KOPT-K1 (cell line): ENCODE results near the gene EVI2A.
A peak's percentile ranks its signal among the peaks of the same experiment; 100 is the strongest.
"Not testable (repeated sequence)": the region's sequence is repeated elsewhere in the genome, so short reads cannot be mapped to it uniquely, and the experiment has no call there.

ENCODE experiments used
- H3K27ac ChIP-seq: fragments of 200-600 bp; sonication (generic); 2 replicates; pipeline ENCODE4 v1.5.1; 2016; ENCODE audit warnings: antibody characterized with exemption, mild to moderate bottlenecking, low read depth, low read length; ENCODE audit not compliant: poor library complexity, severe bottlenecking
- H3K36me3 ChIP-seq: fragments of 200-600 bp; sonication (generic); 2 replicates; pipeline ENCODE4 v1.5.1; 2017; ENCODE audit warnings: antibody characterized with exemption, mild to moderate bottlenecking, low read length, moderate library complexity; ENCODE audit not compliant: insufficient read depth
- H3K9me3 ChIP-seq: fragments of 200-600 bp; sonication (generic); 2 replicates; pipeline ENCODE4 v1.5.1; 2017; ENCODE audit warnings: antibody characterized with exemption, low read length, mild to moderate bottlenecking; ENCODE audit not compliant: insufficient read depth, poor library complexity, severe bottlenecking

EVI2A gene

GRCh38 chr17:31320791-31321190 lies 631 bp downstream of the EVI2A start:
- Histone ChIP-seq H3K36me3 (0 out of 2 replicates have a peak, but pooled peaks cover under 1% of the 10 kb centered on the region), H3K27ac (peak overlapping the region; percentile 86), H3K9me3 (no peaks in the 10 kb centered on the region)

GRCh38 chr17:31320241-31320640 lies 1.2 kb downstream of the EVI2A start:
- H3K27ac ChIP-seq, result peak overlapping the region; percentile 86
- no peaks in the 10 kb centered on the region for H3K36me3 ChIP-seq
- H3K9me3 ChIP-seq, result no peaks in the 10 kb centered on the region

- Histone ChIP-seq H3K9me3 (no peaks in the 10 kb centered on the region), H3K27ac (peak overlapping the region; percentile 86), H3K36me3 (no peaks in the 10 kb centered on the region)
Measured at GRCh38 chr17:31318851-31319661, 2.4 kb downstream of the EVI2A start.

- H3K9me3 ChIP-seq, result no peaks in the 10 kb centered on the region
- H3K36me3 ChIP-seq, result no peaks in the 10 kb centered on the region
- peak overlapping the region; percentile 86 for H3K27ac ChIP-seq
Measured at GRCh38 chr17:31318298-31318801, 3.1 kb downstream of the EVI2A start.

- no peaks in the 10 kb centered on the region for H3K9me3 ChIP-seq
- H3K27ac ChIP-seq, result peak overlapping the region; percentile 93
Measured at GRCh38 chr17:31314782-31315100, 6.7 kb downstream of the EVI2A start.

GRCh38 chr17:31313982-31314781 lies 7.2 kb downstream of the EVI2A start, which contains the start of gene EVI2B:
TSS of gene EVI2B (minus strand) at chr17:31314054. CDS start at chr17:31305609, 8,445 bp downstream.
- Histone ChIP-seq H3K36me3 (no peaks in the 10 kb centered on the region), H3K9me3 (no peaks in the 10 kb centered on the region), H3K27ac (peak within 1 kb of the TSS; percentile 93)

More at GRCh38 chr17:31314782-31315100, 6.7 kb downstream of the EVI2A start:
- H3K36me3 ChIP-seq, result no peaks in the 10 kb centered on the region

- not testable (repeated sequence) for H3K36me3 ChIP-seq
- H3K27ac ChIP-seq, result peak overlapping the region; percentile 93
Measured at GRCh38 chr17:31312223-31312622, 9.2 kb downstream of the EVI2A start.

GRCh38 chr17:31311526-31311925 lies 9.9 kb downstream of the EVI2A start:
- Histone ChIP-seq H3K27ac (peak overlapping the region; percentile 93), H3K36me3 (peaks cover 3% of the 10 kb centered on the region; the same call in 1 of the 2 replicates), H3K9me3 (no peaks in the 10 kb centered on the region)

More at GRCh38 chr17:31312223-31312622, 9.2 kb downstream of the EVI2A start:
- H3K9me3 ChIP-seq, result not testable (repeated sequence)

GRCh38 chr17:31310886-31311285 lies 10.5 kb downstream of the EVI2A start:
- Histone ChIP-seq H3K36me3 (peaks cover 5% of the 10 kb centered on the region; the same call in 1 of the 2 replicates), H3K9me3 (no peaks in the 10 kb centered on the region), H3K27ac (peak overlapping the region; percentile 93)

GRCh38 chr17:31310260-31310659 lies 11.2 kb downstream of the EVI2A start:
- peak overlapping the region; percentile 93 for H3K27ac ChIP-seq
- H3K36me3 ChIP-seq, result peaks cover 11% of the 10 kb centered on the region
- peaks cover under 1% of the 10 kb centered on the region for H3K9me3 ChIP-seq

- Histone ChIP-seq H3K9me3 (peaks cover 7% of the 10 kb centered on the region), H3K27ac (peak overlapping the region; percentile 93), H3K36me3 (peaks cover 19% of the 10 kb centered on the region)
Measured at GRCh38 chr17:31309556-31309955, 11.9 kb downstream of the EVI2A start.

- H3K9me3 ChIP-seq, result peaks cover 7% of the 10 kb centered on the region
- H3K27ac ChIP-seq, result peak overlapping the region; percentile 93
Measured at GRCh38 chr17:31308372-31309334, 12.8 kb downstream of the EVI2A start.

GRCh38 chr17:31307640-31308039 lies 13.8 kb downstream of the EVI2A start:
- Histone ChIP-seq H3K36me3 (peaks cover 37% of the 10 kb centered on the region), H3K9me3 (peaks cover 7% of the 10 kb centered on the region), H3K27ac (peak overlapping the region; percentile 93)

More at GRCh38 chr17:31308372-31309334, 12.8 kb downstream of the EVI2A start:
- peaks cover 27% of the 10 kb centered on the region for H3K36me3 ChIP-seq

GRCh38 chr17:31299624-31300023 lies 21.8 kb downstream of the EVI2A start:
- no peak overlapping the region for H3K27ac ChIP-seq
- peaks cover 22% of the 10 kb centered on the region for H3K36me3 ChIP-seq
- H3K9me3 ChIP-seq, result no peaks in the 10 kb centered on the region
